Gastroesophageal sphincter (tissue), 3 donors: ENCODE measurements around the gene CAPN5.

Experiments
- EP300 ChIP-seq: sonication (generic); formaldehyde crosslinking; IDR thresholded peaks from one replicate; pipeline ENCODE4 v1.6.1; 2017; ENCODE audit warnings: antibody characterized with exemption, mild to moderate bottlenecking
- POLR2A ChIP-seq, 2 donors: fragments of 450-650 bp; IDR thresholded peaks; one replicate each; pipeline ENCODE4 v1.6.1; 2017; ENCODE audit warnings: antibody characterized with exemption in 2 of 2, mild to moderate bottlenecking in 2 of 2, moderate library complexity in 1 of 2
- POLR2AphosphoS5 ChIP-seq: sonication (generic); formaldehyde crosslinking; IDR thresholded peaks from one replicate; pipeline ENCODE4 v1.6.1; 2017; ENCODE audit warnings: antibody characterized with exemption
- TF ChIP-seq, protein P1 (sequence below), 4 experiments: fragments of 200-600 bp in 2 of 4; fragments of 450-650 bp in 2 of 4; sonication (generic) in 1 of 4; IDR thresholded peaks; one replicate each; pipeline ENCODE4 v1.5.1; 2017 to 2019; ENCODE audit warnings: antibody characterized with exemption in 4 of 4, mild to moderate bottlenecking in 2 of 4, moderate library complexity in 2 of 4

DNA sequence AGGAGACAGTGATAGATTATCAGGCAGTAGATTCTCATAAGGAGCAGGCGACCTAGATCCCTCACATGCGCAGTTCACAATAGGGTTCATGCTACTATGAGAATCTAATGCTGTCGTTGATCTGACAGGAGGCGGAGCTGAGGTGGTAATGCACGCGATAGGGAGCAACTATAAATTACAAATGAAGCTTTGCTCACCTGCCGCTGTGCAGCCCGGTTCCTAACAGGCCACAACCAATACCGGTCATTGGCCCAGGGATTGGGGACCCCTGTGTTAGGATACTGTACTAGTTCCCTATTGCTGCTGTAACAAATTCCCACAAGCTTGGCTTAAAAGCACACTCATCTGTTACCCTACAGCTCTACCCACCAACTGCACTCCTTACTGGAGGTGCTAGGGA lies 21.9 kb upstream of the CAPN5 start:
- TF ChIP-seq, protein P1, sequence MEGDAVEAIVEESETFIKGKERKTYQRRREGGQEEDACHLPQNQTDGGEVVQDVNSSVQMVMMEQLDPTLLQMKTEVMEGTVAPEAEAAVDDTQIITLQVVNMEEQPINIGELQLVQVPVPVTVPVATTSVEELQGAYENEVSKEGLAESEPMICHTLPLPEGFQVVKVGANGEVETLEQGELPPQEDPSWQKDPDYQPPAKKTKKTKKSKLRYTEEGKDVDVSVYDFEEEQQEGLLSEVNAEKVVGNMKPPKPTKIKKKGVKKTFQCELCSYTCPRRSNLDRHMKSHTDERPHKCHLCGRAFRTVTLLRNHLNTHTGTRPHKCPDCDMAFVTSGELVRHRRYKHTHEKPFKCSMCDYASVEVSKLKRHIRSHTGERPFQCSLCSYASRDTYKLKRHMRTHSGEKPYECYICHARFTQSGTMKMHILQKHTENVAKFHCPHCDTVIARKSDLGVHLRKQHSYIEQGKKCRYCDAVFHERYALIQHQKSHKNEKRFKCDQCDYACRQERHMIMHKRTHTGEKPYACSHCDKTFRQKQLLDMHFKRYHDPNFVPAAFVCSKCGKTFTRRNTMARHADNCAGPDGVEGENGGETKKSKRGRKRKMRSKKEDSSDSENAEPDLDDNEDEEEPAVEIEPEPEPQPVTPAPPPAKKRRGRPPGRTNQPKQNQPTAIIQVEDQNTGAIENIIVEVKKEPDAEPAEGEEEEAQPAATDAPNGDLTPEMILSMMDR (IDR thresholded peaks at IDR 0.05), result no peak
- TF ChIP-seq POLR2A (IDR thresholded peaks at IDR 0.05), result no peak
- TF ChIP-seq EP300, result no peak
- no peak for TF ChIP-seq POLR2AphosphoS5
